ENCODE results near the gene CENPP.

DNA sequence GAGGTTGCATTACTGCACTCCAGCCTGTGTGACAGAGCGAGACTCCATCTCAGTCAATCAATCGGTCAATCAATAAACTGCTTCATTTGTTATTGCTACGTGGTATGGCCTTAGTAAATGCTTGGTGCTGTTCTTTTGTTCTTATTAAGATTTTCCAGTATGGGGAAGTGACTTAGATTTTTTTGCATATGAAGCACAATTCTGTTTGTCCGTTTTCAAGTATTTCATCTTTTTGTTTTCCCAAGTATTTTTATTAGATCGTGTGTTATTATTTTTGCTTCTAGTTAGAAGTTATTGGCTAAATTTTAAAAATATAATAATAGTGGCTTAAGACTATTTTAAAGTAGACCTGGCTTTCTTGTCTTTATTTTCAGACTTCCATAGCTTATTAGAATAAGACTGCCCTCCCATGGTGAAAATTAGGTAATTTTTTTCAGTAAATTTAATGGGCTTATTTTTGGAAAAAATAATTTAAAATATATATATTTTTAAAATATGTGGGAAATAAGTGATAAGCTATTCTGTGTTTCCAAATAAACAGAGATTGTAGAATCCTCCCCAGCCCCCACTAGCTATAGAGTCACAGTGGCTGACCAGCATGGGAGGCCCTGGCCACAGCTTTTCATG is 113.3 kb downstream of the CENPP start:
- TF ChIP-seq POLR2A (IDR thresholded peaks at IDR 0.05), result no peak
- TF ChIP-seq CTCF (IDR thresholded peaks at IDR 0.05), result no peak

Data from thyroid gland (tissue), 4 donors.